Right renal pelvis (tissue), 4 donors: Measurements from ENCODE around the gene XAGE3. TPM values are rescaled to one million over a fixed set of nuclear protein-coding genes. Genes with fewer than 3 reads are reported as not detected.
"Not testable (repeated sequence)": the region's sequence is repeated elsewhere in the genome, so short reads cannot be mapped to it uniquely, and the experiment has no call there.

Experiments used
- DNase-seq, 4 donors: peaks; one replicate each; pipeline ENCODE4 v3.0.0-alpha.2; 2013; ENCODE audit warnings: low read depth in 4 of 4, low spot score in 3 of 4, missing footprints in 1 of 4
- polyA plus RNA-seq, 4 donors: library from polyadenylated mRNA; unstranded; fragments of 120-200 nt; gene quantifications; one replicate each; pipeline ENCODE4 v1.2.1, GENCODE V29; 2013; ENCODE audit not compliant: insufficient read length in 4 of 4

Gene XAGE3
- not detected for polyA plus RNA-seq

DNA sequence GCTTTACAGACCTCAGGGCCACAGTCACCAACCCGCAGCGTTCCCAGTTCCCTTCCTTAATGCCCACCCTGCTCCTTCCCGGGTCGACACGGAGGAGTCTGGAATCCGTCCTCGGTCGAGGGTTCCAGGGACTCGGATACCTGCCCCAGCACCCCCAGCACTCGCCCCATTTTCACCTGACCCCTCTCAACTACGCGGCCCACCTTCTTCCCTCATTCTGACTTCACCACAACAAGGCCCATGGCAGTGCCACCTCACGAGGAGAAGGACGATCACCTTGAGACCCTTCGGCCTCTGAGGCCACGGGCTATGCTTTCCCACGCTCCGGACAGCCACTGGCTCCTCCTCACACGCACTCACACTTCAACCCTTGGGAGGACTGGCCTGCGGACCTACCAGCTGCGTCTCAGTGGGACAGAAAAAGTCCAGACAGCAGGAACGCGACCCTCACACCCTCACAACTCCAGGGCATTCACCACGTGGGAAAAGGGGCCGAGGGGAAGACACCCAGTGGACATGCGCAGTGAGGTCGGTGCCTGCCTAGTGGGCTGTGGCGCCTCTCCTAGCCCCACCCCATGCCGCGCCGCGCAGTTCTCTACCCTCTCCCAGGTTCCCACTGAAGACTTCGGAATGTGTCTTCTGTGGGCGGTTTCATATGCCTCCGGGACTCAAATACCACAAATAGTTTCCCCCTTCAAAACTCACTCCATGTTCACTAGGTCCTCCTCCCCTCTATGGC, at the start of gene XAGE3:
Gene XAGE3, minus strand, starts transcription at position 474 of the 739 bp plus-strand sequence. CDS start 950 bp downstream, outside the sequence.
- DNase-seq = no peak

DNA sequence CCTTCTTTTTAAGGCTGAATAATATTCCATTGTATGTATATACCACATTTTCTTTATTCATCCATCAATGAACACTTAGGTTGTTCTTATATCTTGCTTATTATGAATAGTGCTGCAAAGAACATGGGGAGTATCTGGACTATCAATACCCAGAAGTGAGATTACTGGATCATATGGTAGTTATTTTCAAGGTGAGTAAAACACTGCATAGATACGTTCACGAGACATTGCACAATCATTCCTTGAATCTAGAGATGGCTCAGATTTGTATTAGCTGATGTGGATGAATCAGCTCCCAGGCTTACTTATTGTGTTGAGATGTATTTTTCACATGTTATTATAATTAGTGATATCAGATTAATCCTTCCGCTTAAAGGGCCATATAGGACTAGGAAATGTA, 46.8 kb upstream of the XAGE3 start:
- not testable (repeated sequence) for DNase-seq

DNA sequence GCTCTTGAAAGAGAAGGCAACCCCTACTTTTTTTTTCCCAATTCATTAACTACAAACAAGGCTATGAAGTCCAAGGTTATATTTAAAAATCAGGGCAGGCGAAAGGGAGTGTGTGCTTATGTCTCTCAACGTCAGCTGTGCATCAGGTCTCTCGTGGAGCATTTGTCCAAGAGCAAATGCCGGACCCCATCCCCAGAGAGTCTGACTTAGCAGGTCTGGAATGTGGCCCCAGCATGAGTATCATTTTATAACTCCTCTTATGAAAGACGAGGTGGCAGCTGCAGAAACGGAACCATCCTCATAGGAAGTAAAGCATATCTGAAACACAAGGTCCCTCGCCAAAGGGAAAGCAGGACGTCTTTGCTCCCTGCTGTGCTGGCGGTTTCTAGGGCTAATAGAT, 45.8 kb upstream of the XAGE3 start:
- not testable (repeated sequence) for DNase-seq

GRCh38 chrX:52909313-52909969, 41.6 kb upstream of the XAGE3 start:
- not testable (repeated sequence) for DNase-seq

GRCh38 chrX:52907900-52908299, 40.0 kb upstream of the XAGE3 start:
- DNase-seq = not testable (repeated sequence)

GRCh38 chrX:52907137-52907536, 39.3 kb upstream of the XAGE3 start:
- DNase-seq = not testable (repeated sequence)

GRCh38 chrX:52906072-52906471, 38.2 kb upstream of the XAGE3 start:
- not testable (repeated sequence) for DNase-seq

- not testable (repeated sequence) for DNase-seq
These were observed 37.6 kb upstream of the XAGE3 start for GRCh38 chrX:52905531-52905930.

DNA sequence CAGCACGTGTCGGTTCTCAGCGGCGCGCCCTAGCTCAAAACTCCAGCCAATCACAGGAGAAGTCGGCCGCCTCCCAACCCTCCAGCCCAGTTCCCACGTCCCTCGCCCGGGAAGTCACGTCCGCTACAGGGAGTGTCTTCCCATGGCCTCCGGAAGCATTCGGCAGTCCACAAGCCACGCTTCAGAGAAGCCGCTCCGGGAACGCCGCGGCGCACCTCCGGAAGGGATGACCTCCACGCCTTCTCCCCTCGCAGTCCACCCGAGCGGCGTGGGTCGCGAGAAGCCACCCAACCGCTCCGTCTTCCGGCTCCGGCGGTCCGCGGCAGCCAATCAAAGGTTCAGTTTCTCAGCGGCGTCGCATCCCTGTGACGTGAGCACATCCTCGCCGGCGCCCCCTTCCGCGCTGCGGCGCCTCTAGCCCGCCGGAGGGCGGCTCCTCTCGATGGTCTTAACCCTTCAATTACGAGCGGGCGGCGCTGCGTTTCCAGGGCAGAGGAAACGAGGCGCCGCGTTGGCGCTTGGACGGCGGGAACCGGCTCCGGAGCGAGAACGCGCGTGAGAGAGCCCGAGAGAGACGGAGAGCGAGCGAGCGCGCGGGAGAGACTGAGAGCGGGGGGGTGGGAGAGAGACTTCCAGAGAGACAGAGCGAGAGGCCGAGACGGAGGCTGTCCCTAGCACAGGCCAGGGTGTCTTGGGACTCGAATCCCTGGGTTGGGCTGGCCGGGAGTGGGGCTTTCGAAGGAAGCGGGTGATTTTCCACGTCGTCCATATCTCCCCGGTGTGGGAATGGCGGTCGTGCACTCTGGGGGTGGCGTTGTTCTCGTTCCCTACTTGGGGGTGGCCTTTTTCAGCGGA, 29.2 kb upstream of the XAGE3 start, which contains the start of gene FAM156B:
Gene FAM156B, plus strand, starts transcription at position 476 of the 855 bp plus-strand sequence. CDS start 9,896 bp downstream, outside the sequence.
- DNase-seq = not testable (repeated sequence)

DNA sequence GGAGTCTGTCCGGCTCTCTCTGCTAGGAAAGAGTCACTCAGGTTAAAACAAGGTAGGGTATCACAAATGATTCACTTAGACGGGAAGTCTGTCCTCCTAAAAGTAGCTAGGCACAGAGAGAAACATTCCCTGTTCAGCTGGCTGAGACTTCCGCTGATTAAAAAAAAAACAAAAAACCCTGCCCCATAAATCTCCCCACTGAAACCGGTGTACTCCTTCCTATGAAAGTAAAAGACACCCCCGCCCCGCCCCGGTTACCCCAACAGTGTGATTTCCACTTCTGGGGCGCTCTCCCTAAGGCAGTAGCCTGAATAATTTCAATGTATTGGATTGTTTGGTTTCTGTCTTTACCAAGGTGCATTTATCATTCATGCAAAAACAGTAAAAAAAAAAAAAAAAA, 28.6 kb upstream of the XAGE3 start:
- not testable (repeated sequence) for DNase-seq

DNA sequence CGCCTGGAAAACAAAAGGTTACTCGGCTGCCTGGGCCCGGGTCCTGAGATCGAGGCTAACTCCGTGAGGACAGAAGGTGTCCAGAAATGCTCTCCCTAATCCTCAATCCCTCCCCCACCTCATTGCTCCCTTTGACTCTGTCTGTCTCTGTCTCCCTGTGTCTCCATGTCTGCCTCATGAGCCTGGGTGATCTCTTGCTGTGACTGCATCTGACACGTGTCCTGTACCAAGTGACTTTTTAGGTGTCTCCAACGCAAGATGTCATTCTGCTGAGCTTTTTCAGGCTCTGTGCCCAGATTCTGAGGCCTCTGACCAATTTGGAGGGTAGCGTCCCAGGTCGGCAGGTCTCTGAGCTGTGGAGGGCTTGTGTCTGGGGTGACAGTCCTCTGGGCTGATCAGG, 20.2 kb upstream of the XAGE3 start:
- DNase-seq = not testable (repeated sequence)

GRCh38 chrX:52887459-52887858, 19.6 kb upstream of the XAGE3 start:
- not testable (repeated sequence) for DNase-seq

- not testable (repeated sequence) for DNase-seq
These were observed 8.5 kb upstream of the XAGE3 start for GRCh38 chrX:52876386-52876785.

- not testable (repeated sequence) for DNase-seq
These were observed 7.6 kb upstream of the XAGE3 start for GRCh38 chrX:52875436-52875835.

DNA sequence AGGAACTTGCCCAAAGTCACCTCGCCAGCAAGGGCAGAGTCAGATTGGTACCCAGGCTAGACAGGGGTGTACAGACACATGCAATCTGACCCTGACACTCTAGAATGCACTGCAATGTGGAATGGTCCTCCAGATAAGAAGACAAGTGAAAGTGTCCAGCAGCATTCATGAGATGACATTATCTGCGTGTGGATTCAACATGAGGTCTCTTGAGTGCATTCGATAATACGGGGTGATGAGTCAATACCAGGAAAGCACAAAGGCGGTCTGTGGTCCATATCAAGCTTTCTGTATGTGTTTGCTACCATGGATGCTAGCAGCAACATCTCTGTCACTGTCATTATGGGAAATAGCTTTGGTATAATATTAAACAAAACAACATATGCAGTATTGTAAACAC, 6.8 kb upstream of the XAGE3 start:
- no peak for DNase-seq

GRCh38 chrX:52873825-52874224, 5.9 kb upstream of the XAGE3 start:
- DNase-seq = not testable (repeated sequence)

DNA sequence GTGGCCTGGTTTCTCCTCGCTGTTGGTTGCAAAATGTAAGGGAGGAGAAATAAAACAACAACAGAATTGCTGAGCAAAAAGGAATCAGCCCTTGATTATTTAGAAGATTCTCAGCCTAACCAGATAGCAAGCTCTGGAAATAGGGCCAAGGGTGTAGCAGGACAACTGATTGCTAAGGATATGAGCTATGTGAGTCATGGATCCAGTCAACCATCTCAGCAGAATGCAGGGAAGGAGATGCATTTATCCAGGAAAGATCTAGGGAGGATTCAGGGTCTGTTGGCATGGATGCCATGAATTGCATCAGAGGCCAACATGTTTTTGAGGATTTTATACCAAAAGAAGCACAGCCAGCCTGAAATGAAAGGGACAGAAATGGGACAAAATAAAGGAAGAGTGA, 2.2 kb upstream of the XAGE3 start:
- no peak for DNase-seq

DNA sequence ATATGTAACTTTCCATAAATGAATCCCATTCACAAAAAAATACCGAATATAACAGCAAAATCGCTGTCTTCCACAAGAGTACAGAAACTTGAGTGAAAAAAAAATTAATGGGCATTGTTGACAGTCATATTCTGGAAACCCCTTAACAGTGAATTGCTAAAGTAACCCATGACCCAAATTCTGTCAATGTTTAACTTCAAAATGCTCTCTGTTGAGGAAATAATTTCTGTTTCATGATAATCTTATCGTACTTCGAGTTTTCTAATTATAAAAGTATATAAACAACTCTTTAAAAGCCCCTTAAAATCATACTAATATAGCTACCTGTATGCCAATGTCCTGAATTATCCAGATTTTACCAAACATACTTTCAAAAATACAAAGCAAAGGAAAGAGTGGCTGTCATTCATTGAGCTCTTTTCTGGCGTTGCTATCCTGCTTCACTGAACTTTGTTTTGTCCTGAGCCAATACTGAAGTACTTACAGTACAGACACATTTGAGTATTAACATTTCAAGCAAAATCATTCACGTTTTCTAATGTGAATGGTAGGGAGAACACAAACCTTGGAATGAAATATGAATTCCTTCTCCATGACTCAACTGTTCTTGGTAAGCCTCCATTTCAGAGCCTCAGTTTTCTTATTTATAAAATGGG, 2.4 kb downstream of the XAGE3 start:
- no peak for DNase-seq

DNA sequence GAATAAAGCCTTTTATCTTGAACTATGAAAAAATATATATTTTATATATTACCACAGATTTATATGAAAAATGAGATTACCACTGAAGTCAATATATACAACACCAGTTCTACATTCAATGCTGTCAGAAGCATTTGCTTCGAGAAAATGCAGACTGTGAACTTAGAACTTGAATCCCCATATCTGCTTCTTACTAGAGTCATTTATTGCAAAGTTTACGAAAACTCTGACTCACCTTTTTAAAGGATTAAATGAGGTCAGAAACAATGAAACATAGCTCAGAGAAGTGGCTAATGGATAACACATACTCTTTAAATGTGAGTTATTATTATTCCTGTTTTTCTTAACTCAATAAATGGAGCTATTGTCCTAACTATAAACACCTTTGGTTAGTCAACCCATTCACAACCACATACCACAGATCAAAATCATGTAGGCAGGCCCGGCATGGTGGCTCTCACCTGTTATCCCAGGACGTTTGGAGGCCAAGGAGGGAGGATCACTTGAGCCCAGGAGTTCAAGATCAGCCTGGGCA, 10.8 kb downstream of the XAGE3 start:
- not testable (repeated sequence) for DNase-seq
